K562 (cell line): ENCODE results near the gene ADTRP. TPM values are rescaled to one million over a fixed set of nuclear protein-coding genes. Genes with fewer than 3 reads are reported as not detected.

Experiments
- ATAC-seq: fragments of 200-7000 bp; cut with Tn5 transposase; 3 replicates; pipeline ENCODE4 v1.9.1; 2020; ENCODE audit warnings: moderate library complexity
- BruUV-seq: library from RNA; stranded (reverse); fragments of 400-500 nt; replicated peaks from 2 replicates; lab custom pipeline; 2021; lab: Mats Ljungman, UMichigan
- CTCF ChIA-PET: fragments of 300-600 bp; formaldehyde crosslinking; extraction: SDS; loops from one replicate; lab custom pipeline; 2021; ENCODE audit warnings: low intra/inter-chr PET ratio; lab: Yijun Ruan, JAX
- POLR2A ChIA-PET: fragments of 300-600, 350-650 bp; sonication (Branson Sonifier 250); formaldehyde crosslinking; extraction: SDS; loops from one replicate; lab custom pipeline; 2021; ENCODE audit warnings: antibody characterized with exemption, inconsistent platforms; lab: Yijun Ruan, JAX
- DNase-seq, 4 experiments: peaks; one replicate each; pipeline versions ENCODE4 v3.0.0 to v3.0.0-alpha.2; 2011 to 2018; ENCODE audit warnings: low spot score in 3 of 4, mixed read lengths in 3 of 4; ENCODE audit errors: extremely low read depth in 1 of 4
- FAIRE-seq: peaks from 2 replicates; lab custom pipeline; 2011; peaks lifted over from hg19 to GRCh38; lab: Jason Lieb, UNC
- H2AFZ ChIP-seq: 2 replicates; pipeline ENCODE4 v1.6.0; 2011; ENCODE audit warnings: low read depth, low read length, control low read depth, inconsistent platforms
- H3K27ac ChIP-seq: fragments of 200-600 bp; 3 replicates; pipeline ENCODE4 v1.8.0; 2011; ENCODE audit warnings: low read depth, mild to moderate bottlenecking, control low read depth, inconsistent platforms, low read length, moderate library complexity, mixed read lengths; ENCODE audit errors: extremely low read depth
- H3K27me3 ChIP-seq, 2 experiments: fragments of 300-600 bp in 1 of 2; 2 replicates in 1 of 2; 3 replicates in 1 of 2; pipeline versions ENCODE4 v1.6.0 to v1.8.0; 2011; ENCODE audit warnings: inconsistent platforms in 2 of 2, low read length in 2 of 2, mild to moderate bottlenecking in 1 of 2, mixed read lengths in 1 of 2, moderate library complexity in 1 of 2; ENCODE audit not compliant: control insufficient read depth in 2 of 2, insufficient read depth in 2 of 2
- H3K36me3 ChIP-seq: fragments of 300-600 bp; 3 replicates; pipeline ENCODE4 v1.8.0; 2011; ENCODE audit warnings: mild to moderate bottlenecking, low read length, inconsistent platforms; ENCODE audit not compliant: control insufficient read depth, insufficient read depth
- H3K4me1 ChIP-seq, 2 experiments: fragments of 200-600 bp in 1 of 2; replicated peaks in 1 of 2; 2 replicates in 1 of 2; 3 replicates in 1 of 2; pipeline versions ENCODE4 v1.5.1 to v1.8.0; 2011; ENCODE audit warnings: inconsistent platforms in 2 of 2, low read length in 2 of 2, mild to moderate bottlenecking in 1 of 2, mixed read lengths in 1 of 2, moderate library complexity in 1 of 2; ENCODE audit not compliant: control insufficient read depth in 2 of 2, insufficient read depth in 2 of 2
- H3K4me2 ChIP-seq: 2 replicates; pipeline ENCODE4 v1.6.1; 2011; ENCODE audit warnings: low read length, control low read depth, inconsistent platforms, mixed read lengths; ENCODE audit not compliant: insufficient read depth
- H3K4me3 ChIP-seq: fragments of 200-600 bp; sonication (generic), shearing (Covaris generic); 2 replicates; pipeline ENCODE4 v1.5.1; 2016; ENCODE audit warnings: control low read depth, inconsistent platforms
- H3K79me2 ChIP-seq: fragments of 200-600 bp; 3 replicates; pipeline ENCODE4 v1.8.0; 2011; ENCODE audit warnings: low read length, inconsistent platforms; ENCODE audit not compliant: control insufficient read depth, insufficient read depth
- H3K9ac ChIP-seq, 2 experiments: 2 replicates each; pipeline versions ENCODE4 v1.6.0 to v1.6.1; 2011; ENCODE audit warnings: low read depth in 2 of 2, low read length in 2 of 2, control low read depth in 1 of 2, inconsistent platforms in 1 of 2, mild to moderate bottlenecking in 1 of 2, mixed read lengths in 1 of 2; ENCODE audit not compliant: insufficient read depth in 1 of 2
- H3K9me1 ChIP-seq: one replicate; pipeline ENCODE4 v1.6.0; 2011; ENCODE audit warnings: inconsistent platforms, mild to moderate bottlenecking, low read length, moderate library complexity; ENCODE audit not compliant: control insufficient read depth, insufficient read depth
- H3K9me3 ChIP-seq: replicated peaks from 2 replicates; pipeline ENCODE4 v1.5.1; 2011; ENCODE audit warnings: low read depth, low read length, inconsistent platforms; ENCODE audit not compliant: control insufficient read depth, insufficient read depth
- H4K20me1 ChIP-seq: replicated peaks from 2 replicates; pipeline ENCODE4 v1.6.1; 2011; ENCODE audit warnings: low read length, inconsistent platforms, mixed read lengths; ENCODE audit not compliant: control insufficient read depth, insufficient read depth
- CHD2 ChIP-seq: IDR thresholded peaks from 2 replicates; pipeline ENCODE4 v1.6.1; 2011; ENCODE audit warnings: low read depth, low read length
- EGR1 ChIP-seq: fragments of 450-650 bp; conservative IDR thresholded peaks from 2 replicates; pipeline ENCODE4 v1.6.1; 2017; ENCODE audit warnings: mild to moderate bottlenecking
- EZH2 ChIP-seq: IDR thresholded peaks from 2 replicates; pipeline ENCODE4 v1.6.1; 2012; ENCODE audit warnings: low read depth, mild to moderate bottlenecking, inconsistent platforms, low read length, borderline replicate concordance
- GTF2F1 ChIP-seq: IDR thresholded peaks from 2 replicates; pipeline ENCODE4 v1.6.1; 2011; ENCODE audit warnings: low read depth, low read length, improper control_type of control experiment
- NR4A1 ChIP-seq, 2 experiments: fragments of 250-450 bp in 1 of 2; fragments of 450-650 bp in 1 of 2; sonication (Bioruptor Pico) in 1 of 2; IDR thresholded peaks; 2 replicates each; pipeline versions ENCODE4 v1.4.0 to v1.6.1; 2016 to 2020; ENCODE audit warnings: mild to moderate bottlenecking in 2 of 2, missing compliant biosample characterization in 1 of 2, missing genetic modification characterization in 1 of 2, moderate library complexity in 1 of 2
- TAF15 ChIP-seq: fragments of 200-400 bp; formaldehyde crosslinking; IDR thresholded peaks from 2 replicates; pipeline ENCODE4 v1.6.1; 2017; ENCODE audit warnings: mild to moderate bottlenecking, low read depth, low read length, moderate library complexity
- ZEB2 ChIP-seq: fragments of 450-650 bp; IDR thresholded peaks from 2 replicates; pipeline ENCODE4 v1.6.1; 2016
- ZNF23 ChIP-seq: fragments of 250-450 bp; sonication (Bioruptor Pico); IDR thresholded peaks from 2 replicates; pipeline ENCODE4 v1.4.0; 2020; ENCODE audit warnings: mild to moderate bottlenecking
- ZNF239 ChIP-seq: fragments of 250-450 bp; sonication (Bioruptor Pico); IDR thresholded peaks from 2 replicates; pipeline ENCODE4 v1.4.0; 2020; ENCODE audit warnings: mild to moderate bottlenecking
- WGBS: fragments of 100-300 bp; shearing (Covaris generic); methylation state at CpG from one replicate; pipeline ENCODE4 v1.1.6; 2016; ENCODE audit warnings: low coverage, mixed read lengths; ENCODE audit not compliant: insufficient coverage; ENCODE audit errors: missing lambda C conversion rate; 5-methylcytosine and 5-hydroxymethylcytosine counted together
- in situ Hi-C: fragments of 300-500 bp; cut with MboI; formaldehyde crosslinking; loops from 4 replicates; pipeline ENCODE4 v1.15.0; 2018; ENCODE audit warnings: inconsistent platforms, mixed read lengths
- intact Hi-C: fragments of 100-400 bp; cut with micrococcal nuclease; formaldehyde crosslinking; loops from 2 replicates; pipeline ENCODE4 v1.14.2; 2022
- polyA plus RNA-seq, 8 experiments: library from polyadenylated mRNA; depleted of rRNA in 4 of 8; stranded (reverse) in 5 of 8; unstranded in 3 of 8; fragments of >200 nt; fragmentation: Nextera tagmentation in 2 of 8; fragmentation: Illumina TruSeq in 1 of 8; extraction: Ambion mirVana in 2 of 8; extraction: Trizol in 1 of 8; gene quantifications; 2 replicates each; pipeline versions ENCODE4 v1.2.1 to v1.2.3, GENCODE V29; 2011 to 2014; ENCODE audit warnings: inconsistent platforms in 1 of 8, missing spikeins in 1 of 8
- total RNA-seq, 7 experiments: library from RNA; depleted of rRNA in 6 of 7; stranded (reverse); fragments of >200 nt in 6 of 7; fragmentation: Illumina TruSeq in 2 of 7; extraction: Trizol in 2 of 7; gene quantifications; 2 replicates each; pipeline versions ENCODE4 v1.2.1 to v1.2.3, GENCODE V29; 2011 to 2021; ENCODE audit warnings: low replicate concordance in 1 of 7

ADTRP gene
- total and polyA plus RNA-seq, 9 of the 15 experiments (the other 6 are each of a cell fraction or from before 2014, with no cell fraction given), result 7.4 to 24.0 (median 13.6) TPM

DNA sequence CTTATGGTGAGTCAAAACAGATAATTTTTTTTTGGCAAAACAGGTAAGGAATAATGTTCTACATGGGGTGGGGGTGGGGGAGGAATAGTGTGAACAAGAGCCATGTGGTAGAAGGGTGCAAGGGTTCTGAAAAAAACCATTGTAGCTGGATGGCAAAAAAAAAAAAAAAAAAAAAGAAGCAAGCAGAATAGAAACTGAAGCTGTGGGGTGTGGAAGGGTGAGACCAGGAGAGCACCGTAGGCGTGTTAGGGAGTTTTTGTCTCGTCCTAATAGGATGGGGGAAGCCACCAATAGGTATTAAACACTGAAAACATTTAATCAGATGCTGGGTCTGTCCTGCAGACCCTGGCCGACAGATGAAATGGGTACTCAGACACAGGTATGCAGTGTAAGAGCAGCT is 110.1 kb downstream of the ADTRP start:
- FAIRE-seq (no peak), DNase-seq (no peak), ATAC-seq (no peak)
- no peaks in the 10 kb centered on the region for H3K9me1 ChIP-seq
- TF ChIP-seq TAF15 (no peak), EGR1 (no peak), EZH2 (no peak), NR4A1 (CRISPR knock-in tag; IDR thresholded peaks at IDR 0.05) (no peak), NR4A1 (tag; IDR thresholded peaks at IDR 0.05) (no peak), ZNF239 (CRISPR knock-in tag) (no peak), ZEB2 (no peak), ZNF23 (CRISPR knock-in tag) (no peak)
- WGBS, result 1% methylated on average over 4 of the region's 4 CpGs
- no peak overlapping the region for H3K9ac ChIP-seq
- intact Hi-C loops (no loop called here), in situ Hi-C loops (no loop called here)
- BruUV-seq, result no TSS peak
- POLR2A ChIA-PET, result interaction anchor here (1.7 kb wide), 1 partner anchor 44 kb away, joined by 3 read pairs; no protein-coding TSS in a partner anchor
- no peaks in the 10 kb centered on the region for H3K4me1 ChIP-seq
- CTCF ChIA-PET, result no interaction called here
- no peaks in the 10 kb centered on the region for H4K20me1 ChIP-seq
- H2AFZ ChIP-seq, result no peak overlapping the region
- H3K4me3 ChIP-seq, result no peak overlapping the region
- H3K9me3 ChIP-seq, result no peaks in the 10 kb centered on the region
- H3K79me2 ChIP-seq, result no peaks in the 10 kb centered on the region
- no peaks in the 10 kb centered on the region for H3K36me3 ChIP-seq
- no peak overlapping the region for H3K27ac ChIP-seq
- no peak overlapping the region for H3K4me2 ChIP-seq
- H3K27me3 ChIP-seq, result peaks cover 5% of the 10 kb centered on the region in 2 experiments; a peak in 4 of 5 replicates

DNA sequence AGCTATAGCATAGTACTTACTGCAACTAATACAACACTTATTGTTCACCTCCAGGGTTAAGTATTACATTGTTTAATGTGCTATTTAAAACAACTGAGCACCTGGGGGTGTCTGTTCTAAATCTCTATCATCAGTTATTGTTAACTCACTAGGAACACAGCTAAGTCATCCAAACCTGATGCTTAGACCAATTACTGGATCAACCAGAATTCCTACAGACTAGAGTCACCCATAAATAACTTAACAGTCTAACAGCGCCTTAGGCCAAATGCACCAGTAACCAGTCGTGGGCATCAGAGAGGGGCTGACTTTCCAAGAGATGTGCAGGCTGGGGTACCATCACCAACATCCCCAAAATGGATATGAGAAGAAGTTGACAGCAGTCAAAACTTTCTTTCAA is 110.7 kb downstream of the ADTRP start:
- peaks cover 5% of the 10 kb centered on the region in 2 experiments; a peak in 4 of 5 replicates for H3K27me3 ChIP-seq
- no peaks in the 10 kb centered on the region for H4K20me1 ChIP-seq
- no peaks in the 10 kb centered on the region for H3K36me3 ChIP-seq
- WGBS, result 3% methylated on average over 2 of the region's 2 CpGs
- ChIA-PET POLR2A (interaction anchor here (1.7 to 2.6 kb wide), 2 partner anchors 13 to 45 kb away, joined by 3 to 12 read pairs; no protein-coding TSS in a partner anchor), CTCF (no interaction called here)
- H3K9me3 ChIP-seq, result no peaks in the 10 kb centered on the region
- H3K79me2 ChIP-seq, result no peaks in the 10 kb centered on the region
- no peak overlapping the region for H3K4me3 ChIP-seq
- H3K4me1 ChIP-seq, result no peaks in the 10 kb centered on the region
- DNase-seq (no peak), ATAC-seq (no peak), FAIRE-seq (no peak)
- no peak overlapping the region for H2AFZ ChIP-seq
- H3K9me1 ChIP-seq, result no peaks in the 10 kb centered on the region
- in situ Hi-C loops, result no loop called here
- no peak overlapping the region for H3K27ac ChIP-seq
- intact Hi-C loops, result no loop called here
- no TSS peak for BruUV-seq
- no peak for TF ChIP-seq GTF2F1
- TF ChIP-seq CHD2, result no peak
- H3K4me2 ChIP-seq, result no peak overlapping the region
- H3K9ac ChIP-seq, result no peak overlapping the region
